Measurements from ENCODE around the gene CCDC171. TPM values are rescaled to one million over a fixed set of nuclear protein-coding genes. Genes with fewer than 3 reads are reported as not detected.

The CCDC171 gene
- total RNA-seq, 4 donors from 2014 or later = 6.2 to 9.6 (median 7.8) TPM

DNA sequence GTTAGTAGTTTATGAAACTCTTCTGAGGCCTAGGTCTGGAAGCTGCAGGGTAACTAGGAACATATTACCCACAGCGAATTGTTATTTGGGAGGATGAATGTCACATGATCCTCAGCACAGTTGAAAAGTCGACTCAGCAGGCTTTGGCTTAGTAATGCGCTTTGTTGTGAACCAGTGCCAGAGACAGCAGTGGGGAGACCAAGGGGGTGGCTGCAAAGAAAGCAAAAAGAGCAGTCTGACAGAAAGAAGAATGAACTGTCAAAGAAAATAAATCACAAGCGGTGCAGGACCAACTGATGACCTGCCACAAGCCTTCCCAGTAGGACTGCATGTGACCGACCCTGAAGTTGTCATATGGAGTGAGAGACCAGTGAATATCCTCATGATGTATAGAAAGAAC is 170.0 kb downstream of the CCDC171 start:
- Histone ChIP-seq H3K9me3 (no peaks in the 10 kb centered on the region), H3K27ac (no peak overlapping the region), H3K27me3 (no peaks in the 10 kb centered on the region), H3K36me3 (no peaks in the 10 kb centered on the region), H3K4me1 (no peaks in the 10 kb centered on the region), H3K4me3 (replicated peaks in 1 of 3) (no peak overlapping the region)
- TF ChIP-seq CTCF (IDR thresholded peaks at IDR 0.05) (no peak), POLR2A (IDR thresholded peaks at IDR 0.05) (no peak)
- WGBS, 2 donors = 43 to 45% methylated on average over 5 of the region's 5 CpGs
- DNase-seq = peak; percentile 24 to 44
- intact Hi-C loops (cut with DNase I) = no loop called here

DNA sequence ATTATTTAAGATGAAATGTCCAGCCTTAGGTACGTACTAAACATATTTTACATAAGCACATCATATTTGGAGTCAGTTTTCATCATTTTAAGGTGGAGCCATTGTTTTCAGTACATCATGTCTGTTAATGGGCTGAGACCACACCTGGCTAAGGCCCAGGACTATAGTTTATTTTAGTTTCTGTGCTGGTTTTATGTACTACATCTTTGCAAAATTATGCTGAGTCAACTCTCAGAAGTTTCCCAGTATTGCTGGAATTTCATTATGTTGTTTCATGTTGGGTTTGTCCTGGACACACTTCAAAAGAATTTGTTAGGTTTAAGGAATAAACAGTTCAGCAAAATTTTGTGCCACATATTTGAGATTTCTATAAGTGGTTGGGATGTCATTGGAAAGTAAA is 171.2 kb downstream of the CCDC171 start:
- Histone ChIP-seq H3K27me3 (no peaks in the 10 kb centered on the region), H3K36me3 (no peaks in the 10 kb centered on the region), H3K9me3 (no peaks in the 10 kb centered on the region), H3K4me3 (replicated peaks in 1 of 3) (no peak overlapping the region), H3K4me1 (no peaks in the 10 kb centered on the region), H3K27ac (no peak overlapping the region)
- 92 to 93% methylated on average over 1 of the region's 1 CpG for WGBS, 2 donors
- TF ChIP-seq POLR2A (IDR thresholded peaks at IDR 0.05) = no peak
- no peak for TF ChIP-seq CTCF (IDR thresholded peaks at IDR 0.05)
- intact Hi-C loops (cut with DNase I) = no loop called here
- no peak for DNase-seq

- Histone ChIP-seq H3K27ac (peak overlapping the region in 1 of 3 donors; percentile 24), H3K9me3 (no peaks in the 10 kb centered on the region), H3K27me3 (no peaks in the 10 kb centered on the region), H3K4me1 (no peaks in the 10 kb centered on the region), H3K4me3 (replicated peaks in 1 of 3) (no peak overlapping the region), H3K36me3 (no peaks in the 10 kb centered on the region)
- TF ChIP-seq POLR2A (IDR thresholded peaks at IDR 0.05) (no peak), CTCF (IDR thresholded peaks at IDR 0.05) (no peak)
- WGBS, 2 donors = 13 to 15% methylated on average over 1 of the region's 1 CpG
- no peak for DNase-seq
- intact Hi-C loops (cut with DNase I) = no loop called here
Observed at GRCh38 chr9:15724612-15725011, 171.8 kb downstream of the CCDC171 start.

- intact Hi-C loops (cut with DNase I) = no loop called here
- TF ChIP-seq POLR2A (IDR thresholded peaks at IDR 0.05) (no peak), CTCF (IDR thresholded peaks at IDR 0.05) (no peak)
- Histone ChIP-seq H3K36me3 (no peaks in the 10 kb centered on the region), H3K27ac (no peak overlapping the region), H3K9me3 (no peaks in the 10 kb centered on the region), H3K27me3 (no peaks in the 10 kb centered on the region), H3K4me1 (no peaks in the 10 kb centered on the region), H3K4me3 (replicated peaks in 1 of 3) (no peak overlapping the region)
- 88 to 96% methylated on average over 1 of the region's 1 CpG for WGBS, 2 donors
- DNase-seq = no peak
Observed at GRCh38 chr9:15725953-15726352, 173.1 kb downstream of the CCDC171 start.

- Histone ChIP-seq H3K36me3 (no peaks in the 10 kb centered on the region), H3K27me3 (no peaks in the 10 kb centered on the region), H3K9me3 (no peaks in the 10 kb centered on the region), H3K4me3 (replicated peaks in 1 of 3) (no peak overlapping the region), H3K27ac (no peak overlapping the region), H3K4me1 (no peaks in the 10 kb centered on the region)
- intact Hi-C loops (cut with DNase I) = no loop called here
- no peak for DNase-seq
- WGBS, 2 donors = 60 to 65% methylated on average over 2 of the region's 2 CpGs
- no peak for TF ChIP-seq CTCF (IDR thresholded peaks at IDR 0.05)
- no peak for TF ChIP-seq POLR2A (IDR thresholded peaks at IDR 0.05)
Observed at GRCh38 chr9:15729507-15729906, 176.7 kb downstream of the CCDC171 start.

Data from thyroid gland (tissue), 4 donors.